GM19240 (cell line): ENCODE results near the gene ID3.

Experiments used
- DNase-seq: peaks from one replicate; pipeline ENCODE4 v3.0.0; 2011; ENCODE audit warnings: low spot score; ENCODE audit not compliant: insufficient read length

Gene ID3

DNA sequence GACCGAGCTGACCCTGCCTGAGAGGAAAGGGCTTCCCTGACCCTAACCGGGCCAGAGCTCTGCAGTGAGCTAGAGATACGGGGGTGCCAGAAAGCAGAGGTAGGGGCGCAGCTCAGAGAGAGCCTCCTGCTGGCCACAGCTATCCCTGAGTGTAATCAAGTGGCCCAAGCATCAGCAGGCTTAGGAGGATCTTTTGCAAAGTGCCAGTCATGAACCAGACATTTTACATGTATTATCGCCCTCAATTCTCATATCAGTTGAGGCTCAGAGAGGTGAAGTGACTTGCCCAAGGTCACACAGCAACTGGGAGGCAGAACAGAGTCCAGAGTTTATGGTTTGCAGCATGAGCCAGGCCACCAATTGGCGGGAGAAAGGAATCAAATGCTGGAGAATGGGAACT, 7.0 kb upstream of the ID3 start:
- DNase-seq: no peak

DNA sequence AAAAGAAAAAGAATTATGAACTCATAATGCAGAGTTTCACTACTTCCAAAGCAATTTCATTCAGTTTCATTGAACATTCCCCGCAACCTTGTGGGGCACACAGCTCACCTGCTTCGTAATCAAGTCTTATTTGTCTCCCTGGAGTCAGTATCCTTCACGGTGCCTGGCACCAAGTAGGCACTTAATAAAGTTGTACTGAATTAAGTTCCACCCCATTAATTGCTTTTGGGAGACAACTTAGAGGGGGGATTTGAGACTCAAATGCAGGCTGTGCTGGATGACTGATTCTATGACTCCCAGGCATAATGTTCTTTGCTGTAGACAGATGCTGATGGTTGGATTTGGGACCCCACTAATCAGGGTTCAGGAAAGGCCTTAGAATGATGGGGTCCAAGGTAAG, 6.5 kb upstream of the ID3 start:
- DNase-seq: no peak

DNA sequence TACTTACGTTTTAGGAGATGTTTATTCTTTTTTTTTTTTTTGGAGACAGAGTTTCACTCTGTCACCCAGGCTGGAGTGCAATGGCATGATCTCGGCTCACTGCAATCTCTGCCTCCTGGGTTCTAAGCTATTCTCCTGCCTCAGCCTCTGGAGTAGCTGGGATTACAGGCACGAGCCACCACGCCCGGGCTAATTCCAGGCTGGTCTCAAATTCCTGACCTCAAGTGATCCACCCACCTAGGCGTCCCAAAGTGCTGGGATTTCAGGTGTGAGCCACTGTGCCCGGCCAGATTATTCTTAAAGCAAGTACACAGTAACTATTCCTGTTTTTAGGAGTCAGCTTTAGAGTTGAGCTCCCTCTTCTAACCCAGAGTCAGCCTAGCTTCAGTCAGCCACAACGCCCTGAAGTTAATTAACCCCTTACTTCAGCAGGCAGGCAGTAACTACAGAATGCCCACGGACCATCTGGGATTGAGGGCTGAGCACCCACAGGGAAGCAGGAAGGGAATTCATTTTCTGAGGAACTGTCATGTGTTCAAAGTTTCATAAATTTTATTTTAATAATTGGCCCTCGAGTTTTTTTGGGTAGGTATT, 5.3 kb upstream of the ID3 start:
- DNase-seq: no peak

DNA sequence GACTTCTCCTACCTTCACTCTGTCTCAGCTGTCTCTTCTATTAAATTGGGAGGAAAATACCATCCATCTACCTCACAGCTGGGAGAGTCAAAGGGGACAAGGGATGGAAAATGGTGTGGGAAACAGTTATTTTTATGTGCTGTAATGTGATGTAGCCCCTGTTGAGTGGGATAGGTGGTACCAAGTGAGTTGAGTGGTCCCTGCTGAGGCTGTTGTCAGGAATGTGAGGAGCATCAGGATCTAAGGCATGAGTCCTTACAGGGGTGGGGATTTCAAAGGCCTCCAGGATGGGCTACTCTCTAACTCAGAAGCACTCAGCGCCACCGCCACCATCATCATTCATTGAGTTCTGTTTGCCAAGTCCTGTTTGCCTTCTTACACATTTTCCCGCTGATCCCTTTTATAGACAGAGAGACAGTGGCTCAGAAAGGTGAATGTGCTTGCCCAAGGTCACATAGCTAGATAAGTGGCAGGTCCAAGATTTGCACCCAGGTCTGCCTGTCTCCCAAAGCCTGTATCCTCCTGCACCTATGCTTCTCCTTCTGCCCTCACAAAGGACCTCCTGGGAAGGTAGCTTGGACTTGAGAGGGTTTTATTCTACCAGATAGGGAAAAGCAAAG, 4.6 kb upstream of the ID3 start:
- no peak for DNase-seq

DNA sequence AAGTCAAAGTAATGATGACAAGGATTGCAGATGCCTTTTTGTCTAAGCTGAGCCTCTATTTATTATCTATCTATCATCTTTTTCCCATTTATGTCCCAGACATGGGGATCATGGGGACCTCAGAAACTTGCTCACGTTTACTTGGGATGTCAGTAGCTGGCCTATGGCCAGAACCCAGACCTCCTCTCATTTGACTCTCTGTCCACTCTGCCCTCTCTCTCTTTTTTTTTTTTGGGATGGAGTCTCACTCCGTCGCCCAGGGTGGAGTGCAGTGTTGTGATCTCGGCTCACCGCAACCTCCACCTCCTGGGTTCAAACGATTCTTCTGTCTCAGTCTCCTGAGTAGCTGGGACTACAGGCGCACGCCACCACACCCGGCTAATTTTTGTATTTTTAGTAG, 3.7 kb upstream of the ID3 start:
- DNase-seq: no peak

DNA sequence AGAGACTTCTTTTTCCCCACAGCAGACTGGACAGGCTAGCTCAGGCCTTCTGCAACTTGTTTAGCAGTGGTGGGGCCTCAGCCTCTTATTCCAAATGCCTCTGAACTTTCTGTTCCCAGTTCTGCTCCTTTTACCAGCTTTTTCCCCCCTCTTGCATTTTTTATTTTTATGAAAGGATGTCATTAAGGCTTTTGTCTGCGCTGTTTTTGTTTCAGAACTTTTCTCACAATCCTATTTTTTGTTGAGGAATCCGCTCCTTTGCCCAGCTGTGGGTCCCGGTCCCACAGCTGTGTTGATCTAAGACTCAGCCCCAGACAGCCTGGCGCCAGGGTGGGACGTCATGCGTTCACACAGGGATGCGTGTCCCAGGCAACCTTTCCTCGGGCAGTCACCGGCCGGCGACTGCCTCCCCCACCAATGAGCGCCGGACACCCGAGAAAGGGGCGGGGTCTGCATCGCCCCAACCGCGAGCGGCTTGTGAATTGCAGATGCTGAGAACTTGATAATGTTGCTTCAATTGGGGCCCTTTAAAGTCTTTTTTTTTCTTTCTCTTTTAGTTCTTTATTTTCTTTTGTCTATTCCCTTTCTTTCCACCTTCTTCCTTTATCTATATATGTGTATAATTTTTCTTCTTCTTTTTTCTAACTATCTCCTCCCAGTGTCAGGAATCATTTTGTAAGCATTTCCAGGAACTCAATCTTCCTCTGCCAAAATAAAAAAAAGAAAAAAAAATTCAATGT, 3.0 kb upstream of the ID3 start:
- DNase-seq: peak; percentile 68

DNA sequence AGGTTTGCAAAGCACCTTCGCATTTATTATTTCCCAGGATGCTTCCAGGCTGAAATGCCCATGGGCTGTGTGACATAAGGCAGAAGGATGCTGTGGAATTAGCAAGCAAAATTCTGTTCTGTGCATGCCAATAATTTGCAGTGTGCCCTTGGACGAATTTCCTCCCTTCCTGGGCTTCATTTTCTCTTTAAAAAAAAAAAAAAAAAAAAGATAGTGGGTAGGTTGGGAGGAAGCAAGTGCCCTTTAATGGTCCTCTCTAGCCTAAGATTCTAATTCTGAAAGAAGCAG, 2.5 kb upstream of the ID3 start:
- DNase-seq: no peak

DNA sequence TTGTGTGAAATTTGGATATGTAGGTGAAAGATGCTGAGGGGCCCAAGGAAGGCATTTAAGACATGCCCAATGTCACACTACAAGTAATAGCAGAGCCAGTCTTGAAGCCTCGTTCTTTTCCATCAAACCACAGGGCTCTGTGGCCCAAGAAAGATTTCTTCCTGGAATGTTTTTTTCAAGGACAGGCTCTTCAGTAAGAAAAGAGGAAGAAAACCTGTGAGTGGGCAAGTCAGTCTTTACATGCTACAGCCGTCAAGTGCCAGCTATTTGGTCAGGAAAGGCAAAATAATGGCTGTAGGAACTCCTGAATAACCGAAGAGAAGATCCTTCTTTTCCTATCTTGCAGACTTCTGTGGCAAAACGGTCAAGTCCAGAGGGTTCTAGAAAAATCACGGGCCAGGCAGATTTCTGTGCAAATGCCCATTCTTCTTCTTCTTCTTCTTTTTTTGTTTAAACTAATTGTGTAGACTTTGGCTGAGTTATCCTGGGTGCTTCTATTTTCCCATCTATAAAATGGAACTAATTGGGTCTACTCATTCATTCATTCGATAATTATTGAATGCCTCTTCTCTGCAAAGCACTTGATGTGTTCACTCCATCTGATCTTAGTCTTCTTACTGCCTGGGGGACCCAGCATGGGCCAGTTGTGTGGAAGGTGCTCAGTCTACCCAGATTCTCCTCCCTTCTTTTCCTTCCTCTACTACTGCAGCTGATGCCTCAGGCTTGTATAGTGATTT, 1.9 kb upstream of the ID3 start:
- DNase-seq: no peak

DNA sequence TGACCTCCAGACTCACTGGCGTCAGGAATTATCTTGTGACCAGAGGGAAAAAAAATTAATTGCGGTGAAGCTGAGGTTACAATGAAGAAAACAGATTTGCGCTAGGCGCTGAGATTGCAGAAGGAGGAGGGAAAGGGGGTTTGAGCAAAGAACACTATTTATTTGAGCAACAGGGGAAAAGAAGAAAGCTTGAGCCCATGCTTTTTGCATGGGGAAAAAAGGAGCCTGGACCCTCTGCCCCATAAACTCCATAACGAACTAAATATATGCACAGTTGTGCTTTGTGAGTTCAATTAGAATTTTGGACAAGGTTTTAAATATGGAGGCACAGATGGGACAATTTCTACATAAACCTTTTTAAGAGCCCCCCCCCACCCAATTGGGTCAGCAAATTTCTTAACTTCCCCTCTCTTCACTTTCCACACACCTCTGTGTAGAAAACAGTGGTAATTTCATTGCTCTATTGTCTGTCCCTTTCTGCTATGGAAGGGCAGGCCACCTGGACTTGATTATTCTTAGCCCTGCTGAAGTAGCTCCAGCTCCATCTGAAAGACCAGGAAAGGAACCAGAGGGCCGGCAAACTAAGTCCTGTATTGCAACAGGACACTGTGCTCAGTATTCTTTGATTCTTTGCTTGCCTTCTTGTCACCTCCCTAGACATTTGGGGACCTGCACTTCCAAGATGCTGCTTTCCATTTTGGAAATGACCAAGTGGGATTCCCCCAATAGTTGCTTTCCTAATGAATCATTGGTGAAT, 862 bp upstream of the ID3 start:
- no peak for DNase-seq

DNA sequence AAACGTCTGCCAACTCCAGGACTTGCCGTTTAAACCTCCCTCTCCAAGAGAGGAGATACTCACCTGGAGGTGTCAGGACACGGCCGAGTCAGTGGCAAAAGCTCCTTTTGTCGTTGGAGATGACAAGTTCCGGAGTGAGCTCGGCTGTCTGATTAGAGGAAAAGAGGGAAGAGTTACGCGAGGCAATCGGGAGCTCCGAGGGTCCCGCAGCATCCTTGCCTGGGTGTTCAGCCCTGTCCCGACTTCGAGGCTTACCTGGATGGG, 497 bp downstream of the ID3 start:
- no peak for DNase-seq

DNA sequence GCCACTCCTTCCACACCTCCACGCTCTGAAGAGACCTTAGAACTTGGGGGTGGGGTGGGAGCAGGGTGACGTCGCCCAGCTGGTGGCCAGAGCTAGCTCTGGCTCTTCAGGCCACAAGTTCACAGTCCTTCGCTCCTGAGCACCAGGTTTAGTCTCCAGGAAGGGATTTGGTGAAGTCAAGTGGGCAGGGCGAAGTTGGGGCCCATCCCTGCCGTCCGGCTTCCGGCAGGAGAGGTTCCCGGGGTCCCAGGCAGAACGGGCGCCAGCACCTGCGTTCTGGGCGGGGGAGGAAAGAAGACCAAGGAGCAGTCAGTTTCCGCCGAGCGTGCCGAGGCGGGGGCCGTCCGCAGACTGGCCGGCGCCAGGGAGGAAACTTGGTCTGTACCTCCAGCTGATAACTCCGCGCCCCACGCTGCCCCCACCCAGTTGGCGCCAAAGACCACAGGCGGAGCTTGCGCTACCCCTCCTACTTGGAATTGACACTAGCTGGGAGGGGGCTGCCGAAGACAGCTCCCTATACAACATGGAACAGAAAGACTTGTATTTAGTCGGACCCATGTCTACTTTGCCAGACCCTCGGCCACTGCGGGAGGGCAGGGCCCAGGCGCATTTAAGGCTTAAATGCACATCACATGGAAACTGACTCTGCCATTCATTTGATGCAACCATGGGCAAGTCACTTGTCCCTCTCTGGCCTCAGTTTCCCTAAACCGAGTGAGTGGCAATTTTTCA, 995 bp downstream of the ID3 start:
- no peak for DNase-seq

DNA sequence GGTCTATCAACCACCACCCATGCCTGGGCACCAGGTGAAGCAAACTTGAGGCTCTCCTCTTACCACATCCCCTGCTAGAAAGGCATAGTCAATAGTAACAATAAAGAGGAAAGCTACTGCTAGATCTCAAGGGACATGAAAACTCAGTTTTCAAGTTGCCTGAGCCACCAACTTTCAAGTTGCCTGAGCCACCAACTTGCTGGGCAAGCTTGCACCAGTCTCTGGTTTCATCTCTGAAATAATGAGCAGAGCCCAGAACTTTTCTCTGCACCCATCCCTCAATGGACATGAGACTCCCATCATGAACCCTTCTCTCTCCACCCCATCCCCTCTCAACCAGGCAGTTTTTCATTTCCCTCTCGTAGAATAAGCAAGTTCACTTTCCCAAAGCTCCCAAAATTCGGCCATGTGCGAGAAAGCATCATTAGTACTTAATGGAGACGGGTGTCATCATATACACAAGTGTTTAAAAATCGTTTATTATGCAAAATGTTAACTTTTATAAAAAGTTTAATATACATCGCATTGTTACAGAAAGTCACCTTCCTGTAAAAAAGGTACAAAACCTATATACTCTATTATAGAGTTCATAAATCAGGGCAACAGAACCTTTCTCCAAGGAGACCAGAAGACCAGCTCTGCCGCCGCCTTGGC, 1.7 kb downstream of the ID3 start:
- no peak for DNase-seq

DNA sequence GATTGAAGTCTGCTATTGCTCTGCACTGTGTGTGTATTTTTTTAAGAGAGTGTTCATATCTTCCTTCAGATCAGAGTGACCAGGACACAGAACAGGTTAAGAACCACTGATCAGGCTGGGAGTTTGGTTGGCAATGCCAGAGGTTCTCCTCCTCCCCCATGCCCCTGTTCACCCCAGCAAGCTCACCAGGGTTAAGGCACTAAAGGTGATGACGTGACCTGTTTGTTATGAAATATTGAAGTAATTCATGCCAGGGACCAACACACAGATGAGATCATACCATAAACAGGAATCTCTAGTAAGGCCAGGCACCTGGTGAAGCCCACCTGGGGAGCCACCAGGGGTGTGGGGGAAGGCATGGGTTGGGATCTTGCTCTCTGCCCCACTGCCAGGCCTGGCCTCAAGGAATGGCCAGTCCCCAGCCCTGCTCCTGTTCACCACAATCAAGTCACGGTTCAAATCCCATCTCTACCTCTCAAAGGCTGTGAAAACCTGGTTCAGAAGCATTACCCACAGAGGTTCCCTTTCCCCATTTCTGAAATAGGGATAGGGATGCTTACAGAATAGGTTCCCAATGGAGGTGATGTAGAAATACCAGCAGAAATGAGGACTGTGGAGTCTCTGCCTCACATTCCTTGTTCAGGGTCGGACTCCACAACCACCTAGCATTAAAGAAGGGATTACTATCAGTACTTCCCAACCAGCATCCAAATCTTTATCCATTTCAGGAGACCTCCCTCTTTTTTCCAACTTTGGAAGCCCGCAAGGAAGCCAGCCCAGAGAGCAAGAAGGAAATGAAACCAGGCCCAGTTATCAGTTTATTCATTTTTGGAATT, 2.4 kb downstream of the ID3 start:
- DNase-seq: no peak

DNA sequence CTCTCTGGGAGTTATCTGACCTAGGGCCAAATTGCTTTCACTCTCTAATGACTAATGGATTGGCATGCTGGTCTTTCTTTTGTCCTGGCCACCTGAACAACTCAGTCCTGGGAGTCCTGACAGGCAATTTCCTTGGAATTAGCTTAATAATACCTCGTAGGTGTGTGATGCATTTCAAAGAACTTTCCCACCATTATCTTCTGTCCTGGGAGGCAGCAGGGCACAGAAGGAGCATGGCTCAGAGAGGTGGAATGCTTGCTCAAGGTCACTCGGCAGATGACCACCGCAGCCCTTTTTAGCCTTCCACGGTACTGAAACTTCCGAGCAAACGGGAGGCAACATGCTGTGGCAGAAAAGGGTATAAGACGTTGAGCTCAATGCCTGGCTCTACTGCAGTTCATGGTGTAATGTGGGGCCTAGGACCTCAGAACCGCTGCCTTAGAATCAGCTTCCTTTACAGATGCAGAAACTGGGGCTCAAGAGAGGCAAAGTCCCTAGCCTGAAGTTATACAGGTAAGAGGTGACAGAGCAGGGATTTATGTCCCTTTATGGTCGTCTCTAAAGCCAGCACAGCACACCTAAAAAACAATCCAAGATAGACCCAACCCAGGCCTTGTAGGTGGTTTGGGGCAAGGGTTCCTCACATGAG, 3.2 kb downstream of the ID3 start:
- DNase-seq: no peak

DNA sequence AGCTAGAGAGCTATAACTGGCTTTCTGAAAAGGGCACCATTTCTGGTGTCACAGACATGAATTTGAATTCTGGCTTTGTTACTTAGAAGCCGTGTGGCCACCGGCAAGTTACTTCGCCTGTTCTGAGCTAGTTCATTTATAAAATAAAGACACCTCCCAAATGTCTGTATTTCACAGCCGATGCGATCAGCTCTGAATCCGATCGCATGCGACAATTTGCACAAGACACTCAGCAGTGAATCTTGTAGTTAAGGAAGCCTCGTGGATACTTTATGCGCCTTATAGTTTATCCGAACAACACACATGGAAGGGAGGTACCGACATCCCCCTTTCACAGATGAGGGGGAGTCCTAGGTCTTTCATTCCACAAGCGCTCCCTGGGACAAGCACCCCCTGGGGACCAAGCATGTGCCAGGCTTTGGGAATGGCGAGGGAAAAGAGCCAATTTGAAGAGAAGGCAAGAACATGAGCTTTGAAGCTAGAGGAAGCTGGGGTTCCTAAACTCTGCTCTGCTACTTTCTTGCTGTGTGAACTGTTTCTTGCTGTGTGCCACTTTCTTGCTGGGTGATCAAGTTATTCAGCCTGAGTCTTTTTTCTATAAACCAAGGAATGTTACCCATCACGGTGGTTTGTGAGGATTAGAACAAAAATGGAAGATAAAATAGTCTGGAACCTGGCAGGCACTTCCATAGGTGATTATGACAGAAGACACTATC, 3.9 kb downstream of the ID3 start:
- no peak for DNase-seq

DNA sequence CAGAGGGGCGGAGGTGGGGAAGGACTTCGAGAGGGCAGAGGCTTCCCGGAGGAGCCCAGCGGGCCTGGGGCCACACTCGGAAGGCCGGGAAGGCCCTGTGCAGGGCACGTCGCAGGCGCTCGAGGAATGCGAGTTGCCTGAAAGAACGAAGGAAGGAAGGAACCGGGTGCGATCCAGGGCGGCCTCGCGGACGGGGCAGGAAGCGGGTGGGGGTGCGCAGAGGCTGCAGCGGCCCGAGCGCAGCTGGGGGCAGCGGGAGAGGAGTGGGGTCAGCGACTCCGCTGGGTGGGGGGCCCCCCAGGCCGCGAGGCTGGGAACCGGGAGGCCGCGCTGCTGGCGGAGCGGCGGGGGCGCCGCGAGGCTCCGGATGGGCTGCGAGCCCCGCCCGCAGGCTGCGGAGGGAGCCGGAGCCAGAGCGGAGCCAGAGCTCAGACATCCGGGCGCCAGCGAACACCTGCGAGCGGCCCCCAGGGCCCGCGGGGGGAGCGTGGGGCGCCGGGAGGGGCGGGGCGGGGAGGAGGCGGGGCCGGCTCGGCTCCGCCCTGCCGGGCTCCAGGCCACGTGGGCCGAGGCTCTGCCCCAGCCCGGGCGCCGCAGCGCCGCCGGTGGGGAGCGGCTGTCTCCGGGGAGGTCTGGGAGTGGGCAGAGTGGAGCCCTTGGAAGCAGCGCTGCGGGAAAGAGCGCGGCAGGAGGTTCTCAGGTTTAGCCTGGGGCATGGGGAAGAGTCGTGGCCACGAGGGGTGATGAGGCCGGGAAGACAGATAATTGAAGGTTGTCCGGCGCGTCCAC, 4.6 kb downstream of the ID3 start:
- peak; percentile 60 for DNase-seq

DNA sequence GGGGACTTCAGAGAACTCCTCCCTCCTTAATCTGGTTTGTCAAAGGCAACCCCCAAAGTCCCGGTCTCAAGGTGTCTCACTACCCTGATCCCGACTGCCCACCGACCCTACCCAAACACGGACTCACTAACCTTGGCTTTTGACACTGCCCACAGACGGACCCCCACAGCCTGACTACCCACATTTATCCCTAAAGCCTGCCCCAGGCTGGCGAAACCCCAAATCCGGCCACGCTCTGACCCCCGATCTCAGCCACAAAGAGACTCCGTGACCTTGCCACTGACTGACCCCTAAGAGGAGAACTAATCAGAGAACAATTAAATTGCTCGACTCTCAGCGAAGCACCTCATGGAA, 5.2 kb downstream of the ID3 start:
- no peak for DNase-seq
